Activated naive CD4-positive, alpha-beta T cell treated with anti-CD3 and anti-CD28 coated beads for 36 hours (primary cell): ENCODE measurements around the gene DDX39B. TPM values are rescaled to one million over a fixed set of nuclear protein-coding genes. Genes with fewer than 3 reads are reported as not detected.
"Not testable (repeated sequence)": the region's sequence is repeated elsewhere in the genome, so short reads cannot be mapped to it uniquely, and the experiment has no call there.

Experiments used
- CTCF ChIA-PET: fragments of 350-600 bp; sonication (Branson Sonifier 250); formaldehyde crosslinking; loops from one replicate; lab custom pipeline; 2021; ENCODE audit warnings: antibody characterized with exemption; lab: Charles Lee
- DNase-seq: peaks from one replicate; pipeline ENCODE4 v3.0.0-alpha.2; 2020
- H3K27ac Mint-ChIP-seq: one replicate; pipeline ENCODE4 v1.8.0; 2021; ENCODE audit warnings: mild to moderate bottlenecking, mixed read lengths
- H3K27me3 Mint-ChIP-seq: one replicate; pipeline ENCODE4 v1.8.0; 2021; ENCODE audit warnings: low read depth, mixed read lengths
- H3K36me3 Mint-ChIP-seq: one replicate; pipeline ENCODE4 v1.8.0; 2021; ENCODE audit warnings: low read depth, mixed read lengths
- H3K4me1 Mint-ChIP-seq: one replicate; pipeline ENCODE4 v1.8.0; 2021; ENCODE audit warnings: low read depth, mixed read lengths
- H3K4me3 Mint-ChIP-seq: one replicate; pipeline ENCODE4 v1.8.0; 2021; ENCODE audit warnings: mild to moderate bottlenecking, moderate library complexity, mixed read lengths
- H3K9me3 Mint-ChIP-seq: one replicate; pipeline ENCODE4 v1.8.0; 2021; ENCODE audit warnings: mixed read lengths
- intact Hi-C: fragments of 100-400 bp; cut with micrococcal nuclease; formaldehyde crosslinking; loops from one replicate; pipeline ENCODE4 v1.15.1; 2023
- total RNA-seq, 2 experiments: library from RNA; stranded (reverse); gene quantifications; one replicate each; pipeline ENCODE4 v1.2.3, GENCODE V29; 2021

Gene DDX39B
- total RNA-seq, 2 experiments from 2014 or later = 600 to 624 TPM

DNA sequence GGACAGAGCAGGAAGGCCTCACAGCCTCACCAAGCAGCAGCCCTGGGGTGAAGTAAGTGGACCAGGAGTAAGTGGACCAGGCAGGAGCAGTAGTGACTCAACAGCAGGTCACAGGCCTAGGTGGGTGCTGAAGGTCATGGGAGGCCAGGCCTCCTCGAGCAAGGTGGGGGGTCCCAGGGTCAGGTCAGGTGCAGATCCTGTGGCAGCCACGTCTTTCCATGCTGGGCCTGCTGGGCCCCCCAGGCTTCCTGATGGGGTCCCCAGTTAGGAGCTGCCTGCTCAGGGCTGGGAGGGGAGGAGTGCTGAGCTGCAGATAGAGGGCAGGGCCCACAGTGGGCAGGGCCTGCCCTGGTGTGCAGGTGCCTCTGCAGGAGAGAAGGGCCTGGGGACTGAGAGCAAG lies 32.8 kb downstream of the DDX39B start:
- H3K27ac Mint-ChIP-seq, DNase-seq, CTCF ChIA-PET, H3K9me3 Mint-ChIP-seq, intact Hi-C loops, H3K27me3 Mint-ChIP-seq, H3K4me1 Mint-ChIP-seq, H3K4me3 Mint-ChIP-seq: not testable (repeated sequence)
- peaks cover 22% of the 10 kb centered on the region for H3K36me3 Mint-ChIP-seq

DNA sequence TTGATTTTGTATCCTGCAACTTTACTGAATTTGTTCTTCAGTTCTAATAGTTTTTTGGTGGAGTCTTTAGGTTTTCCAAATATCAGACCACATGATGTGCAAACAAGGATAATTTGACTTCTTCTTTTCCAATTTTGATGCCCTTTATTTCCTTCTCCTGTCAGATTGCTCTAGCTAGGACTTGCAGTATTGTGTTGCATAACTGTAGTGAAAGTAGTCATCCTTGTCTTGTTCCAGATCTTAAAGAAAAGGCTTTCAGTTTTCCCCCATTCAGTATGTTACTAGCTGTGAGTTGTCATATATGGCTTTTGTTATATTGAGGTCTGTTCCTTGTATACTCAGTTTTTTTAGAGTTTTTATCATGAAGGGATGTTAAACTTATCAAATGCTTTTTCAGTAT lies 39.2 kb downstream of the DDX39B start:
- CTCF ChIA-PET = interaction anchor here (1.1 kb wide), 1 partner anchor 14 kb away, joined by 5 read pairs; no protein-coding TSS in a partner anchor

DNA sequence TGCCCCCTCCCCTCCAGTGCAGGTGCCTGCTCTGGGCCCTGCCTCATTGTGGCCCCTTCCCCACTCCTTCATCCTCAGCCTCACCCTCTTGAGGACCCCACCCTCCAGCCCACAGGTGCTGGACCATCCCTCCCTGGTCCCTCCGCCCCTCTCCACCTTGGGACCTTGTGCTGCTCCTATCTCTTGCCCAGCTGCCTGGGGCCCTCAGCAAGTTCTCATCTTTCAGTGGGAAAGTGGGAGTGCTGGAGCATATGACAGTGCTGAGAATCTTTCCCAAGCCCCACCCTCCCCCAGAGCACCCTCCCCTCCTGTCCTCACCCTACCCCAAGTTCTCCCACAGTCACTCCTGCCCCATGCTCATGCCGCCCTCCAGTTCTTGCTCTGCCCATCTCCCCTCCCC lies 42.2 kb downstream of the DDX39B start:
- not testable (repeated sequence) for DNase-seq, H3K27ac Mint-ChIP-seq, H3K36me3 Mint-ChIP-seq, H3K27me3 Mint-ChIP-seq, H3K9me3 Mint-ChIP-seq
- CTCF ChIA-PET = interaction anchor here (1.4 kb wide), 1 partner anchor 39 kb away, joined by 3 read pairs; no protein-coding TSS in a partner anchor
- Mint-ChIP-seq H3K4me1 (peaks cover 61% of the 10 kb centered on the region), H3K4me3 (peak overlapping the region; percentile 78)
- intact Hi-C loops = loop anchor here (5.0 to 10.0 kb wide), 4 partner anchors 37 to 695 kb away; partner anchors contain the start of genes GPSM3 and PBX2

More for the DNA sequence above, 39.2 kb downstream of the DDX39B start:
- Mint-ChIP-seq H3K27ac (no peak overlapping the region), H3K4me1 (peaks cover 40% of the 10 kb centered on the region), H3K27me3 (no peaks in the 10 kb centered on the region), H3K36me3 (peaks cover 14% of the 10 kb centered on the region), H3K9me3 (no peaks in the 10 kb centered on the region), H3K4me3 (no peak overlapping the region)
- no peak for DNase-seq
- intact Hi-C loops = no loop called here

DNA sequence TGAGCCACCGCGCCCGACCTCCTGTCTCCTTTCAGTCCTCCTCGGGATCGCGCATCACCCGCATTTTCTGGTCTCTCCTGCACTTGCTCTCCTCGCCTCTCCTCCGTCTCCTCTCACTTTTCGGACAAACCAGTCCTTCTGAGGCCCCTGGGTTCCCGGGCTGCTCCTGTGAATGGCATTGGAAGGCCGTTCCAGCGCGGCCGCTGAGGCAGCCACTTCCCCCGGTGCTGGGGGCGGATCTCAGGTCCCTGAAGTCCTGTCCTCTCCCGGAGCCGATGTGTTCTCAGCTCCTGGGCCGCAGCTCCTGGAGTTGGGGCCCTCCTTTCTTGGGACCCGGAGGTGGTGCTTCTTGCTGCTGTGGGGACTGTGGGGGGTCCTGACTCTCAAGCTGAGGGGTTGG lies 43.1 kb downstream of the DDX39B start:
- Mint-ChIP-seq H3K4me1 (peaks cover 62% of the 10 kb centered on the region), H3K27ac (no peak overlapping the region), H3K27me3 (no peaks in the 10 kb centered on the region), H3K4me3 (peak overlapping the region; percentile 78), H3K36me3 (peaks cover 3% of the 10 kb centered on the region), H3K9me3 (no peaks in the 10 kb centered on the region)
- intact Hi-C loops = loop anchor here (5.0 to 10.0 kb wide), 4 partner anchors 36 to 696 kb away; partner anchors contain the start of genes GPSM3 and PBX2
- DNase-seq = no peak
- CTCF ChIA-PET = interaction anchor here (0.6 to 1.4 kb wide), 2 partner anchors 22 to 40 kb away, joined by 3 to 4 read pairs; no protein-coding TSS in a partner anchor

DNA sequence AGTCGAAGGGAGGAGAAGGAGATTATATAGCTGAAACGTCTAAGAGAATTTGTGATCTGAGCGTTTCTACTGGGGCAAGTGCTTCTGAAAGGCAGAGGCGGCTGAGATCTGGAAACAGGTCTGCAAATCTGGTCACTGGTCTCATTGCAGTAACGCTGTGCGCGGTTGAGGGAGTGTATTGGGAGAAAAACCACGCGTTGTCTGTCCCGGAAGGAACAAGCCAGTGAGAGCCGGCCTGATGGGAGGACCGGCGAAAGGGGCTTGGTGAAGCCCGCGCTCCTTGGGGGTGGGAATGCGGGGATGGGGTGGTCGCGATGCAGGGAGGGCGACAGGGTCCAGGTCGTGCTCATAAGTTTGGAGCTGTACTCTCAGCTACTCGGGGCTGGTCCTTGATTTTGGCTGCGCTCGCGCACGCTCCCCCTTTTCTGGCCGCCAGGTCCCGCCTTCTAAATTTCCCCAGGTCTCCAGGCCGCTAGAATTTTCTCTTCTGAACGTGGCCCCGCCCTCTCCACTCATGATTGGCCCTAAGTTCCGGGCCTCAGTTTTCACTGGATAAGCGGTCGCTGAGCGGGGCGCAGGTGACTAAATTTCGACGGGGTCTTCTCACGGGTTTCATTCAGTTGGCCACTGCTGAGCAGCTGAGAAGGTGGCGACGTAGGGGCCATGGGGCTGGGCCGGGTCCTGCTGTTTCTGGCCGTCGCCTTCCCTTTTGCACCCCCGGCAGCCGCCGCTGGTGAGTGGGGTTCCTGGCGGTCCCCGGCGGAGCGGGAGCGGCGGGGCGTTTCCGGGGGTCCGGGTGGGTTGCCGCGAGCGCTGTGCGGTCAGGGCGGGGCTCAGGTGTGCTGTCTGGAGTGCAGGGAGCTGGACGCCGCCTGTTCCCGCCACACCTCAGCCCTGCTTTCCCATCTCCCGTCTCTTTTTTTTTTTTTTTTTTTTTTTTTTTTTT lies 44.0 kb downstream of the DDX39B start, which contains the start of gene MICB:
Gene MICB, plus strand, starts transcription at position 615 of the 946 bp plus-strand sequence. Its CDS starts 49 bp downstream, at position 664.
- H3K27ac Mint-ChIP-seq = peak within 1 kb of the TSS; percentile 74
- H3K36me3 Mint-ChIP-seq = peaks cover 3% of the 10 kb centered on the region
- intact Hi-C loops = loop anchor here (1.0 to 10.0 kb wide), 6 partner anchors 36 to 697 kb away; partner anchors contain the start of genes BAG6, DDX39B, GPSM3 and PBX2
- DNase-seq = peak; percentile 91
- H3K9me3 Mint-ChIP-seq = no peaks in the 10 kb centered on the region
- peaks cover 58% of the 10 kb centered on the region for H3K4me1 Mint-ChIP-seq
- peak within 1 kb of the TSS; percentile 78 for H3K4me3 Mint-ChIP-seq
- no peaks in the 10 kb centered on the region for H3K27me3 Mint-ChIP-seq
- CTCF ChIA-PET = interaction anchor here (1.2 to 6.1 kb wide), 4 partner anchors 41 to 125 kb away, joined by 3 to 48 read pairs (median 5); no protein-coding TSS in a partner anchor

DNA sequence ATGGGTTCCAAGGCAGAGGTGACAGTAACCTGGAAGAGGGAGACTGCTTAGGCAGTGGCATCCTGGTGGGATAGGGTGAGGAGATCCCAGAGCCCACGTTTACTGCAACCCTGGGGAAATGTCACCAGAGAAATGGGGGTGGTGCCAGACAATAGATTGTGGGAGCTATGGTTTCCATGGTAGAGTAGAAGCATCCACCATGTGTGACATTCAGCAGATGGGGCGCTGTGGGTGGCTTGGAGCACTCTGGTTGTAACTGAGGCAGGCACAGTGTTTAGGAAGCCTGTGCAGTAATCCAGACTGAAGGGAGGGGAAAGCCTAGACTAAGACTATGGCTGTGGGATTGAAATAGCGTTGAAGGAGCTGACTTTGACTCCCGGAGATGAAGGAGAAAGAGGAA lies 45.0 kb downstream of the DDX39B start:
- not testable (repeated sequence) for H3K36me3 Mint-ChIP-seq, H3K27me3 Mint-ChIP-seq, H3K9me3 Mint-ChIP-seq
- intact Hi-C loops = loop anchor here (1.0 to 10.0 kb wide), 6 partner anchors 35 to 698 kb away; partner anchors contain the start of genes BAG6, DDX39B, GPSM3 and PBX2
- peak; percentile 24 for DNase-seq
- peak overlapping the region; percentile 74 for H3K27ac Mint-ChIP-seq
- H3K4me1 Mint-ChIP-seq = peaks cover 55% of the 10 kb centered on the region
- CTCF ChIA-PET = interaction anchor here (1.2 to 6.1 kb wide), 4 partner anchors 42 to 126 kb away, joined by 3 to 48 read pairs (median 5); no protein-coding TSS in a partner anchor
- H3K4me3 Mint-ChIP-seq = peak overlapping the region; percentile 78

DNA sequence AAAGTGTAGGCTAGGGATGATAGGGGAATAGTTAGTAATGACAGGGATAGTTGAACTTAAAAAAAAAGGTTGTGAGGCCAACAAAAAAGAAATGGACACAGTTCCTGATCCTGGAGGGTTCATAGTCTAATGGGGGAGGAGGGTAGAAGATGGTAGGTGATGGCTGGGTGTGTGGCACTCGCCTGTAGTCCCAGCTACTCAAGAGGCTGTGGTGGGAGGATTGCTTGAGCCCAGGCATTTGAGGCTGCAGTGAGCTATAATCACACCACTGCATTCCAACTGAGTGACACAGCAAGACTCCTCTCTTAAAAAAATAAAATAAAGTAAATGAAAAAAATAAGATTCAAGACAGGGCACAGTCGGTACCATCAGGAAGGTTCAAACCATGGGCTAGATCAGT lies 46.2 kb downstream of the DDX39B start:
- no peak for DNase-seq
- CTCF ChIA-PET = interaction anchor here (1.1 to 6.1 kb wide), 6 partner anchors 46 to 126 kb away, joined by 4 to 48 read pairs (median 5); partner anchors contain the start of gene DDX39B
- Mint-ChIP-seq H3K4me3 (peak overlapping the region; percentile 89), H3K27me3 (no peaks in the 10 kb centered on the region), H3K36me3 (peaks cover 3% of the 10 kb centered on the region), H3K27ac (peak overlapping the region; percentile 90), H3K9me3 (no peaks in the 10 kb centered on the region), H3K4me1 (peaks cover 48% of the 10 kb centered on the region)
- intact Hi-C loops = loop anchor here (5.0 to 10.0 kb wide), 4 partner anchors 33 to 699 kb away; partner anchors contain the start of genes GPSM3 and PBX2

DNA sequence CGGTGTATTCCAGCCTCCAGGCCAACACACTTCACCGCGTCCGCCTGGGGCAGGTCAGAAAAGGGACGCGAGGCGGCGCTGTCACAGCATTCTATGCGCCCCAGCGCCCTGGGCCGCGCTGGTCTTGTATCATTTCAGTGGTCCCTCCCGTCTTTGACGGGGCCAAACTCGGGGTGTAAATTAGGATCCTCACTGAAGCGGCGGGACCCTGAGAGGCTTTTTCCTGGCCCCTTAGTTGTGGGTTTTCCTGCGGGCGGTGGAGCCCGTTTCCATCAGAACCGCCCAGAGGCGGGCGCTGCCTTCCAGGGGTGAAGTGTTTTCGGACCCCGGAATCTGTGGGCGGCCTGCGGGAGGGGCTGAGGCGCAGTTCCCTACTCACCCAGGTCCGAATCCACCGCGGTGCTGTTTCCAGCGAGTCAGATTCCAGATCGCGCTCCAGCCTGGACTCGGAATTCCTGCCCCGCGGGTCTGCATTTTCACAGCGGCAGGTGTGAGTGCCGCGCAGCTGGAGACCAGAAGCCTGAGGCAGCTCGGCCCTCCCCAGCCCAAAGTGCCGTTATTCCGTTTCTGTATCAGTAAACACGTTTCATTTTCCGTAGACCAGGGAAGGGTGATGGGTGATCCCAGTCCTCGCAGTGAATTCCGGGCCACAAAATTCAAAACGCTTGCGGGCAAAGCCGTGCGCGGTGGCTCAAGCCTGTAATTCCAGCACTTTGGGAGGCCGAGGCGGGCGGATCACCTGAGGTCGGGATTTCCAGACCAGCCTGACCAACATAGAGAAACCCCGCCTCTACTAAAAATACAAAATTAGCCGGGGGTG lies 47.7 kb downstream of the DDX39B start:
- no peaks in the 10 kb centered on the region for H3K9me3 Mint-ChIP-seq
- intact Hi-C loops = loop anchor here (1.0 to 10.0 kb wide), 7 partner anchors 47 to 701 kb away; partner anchors contain the start of genes GPSM3, NFKBIL1, PBX2 and PRRC2A
- H3K4me3 Mint-ChIP-seq = peak overlapping the region; percentile 89
- DNase-seq = peak; percentile 87
- H3K27me3 Mint-ChIP-seq = no peaks in the 10 kb centered on the region
- H3K4me1 Mint-ChIP-seq = peaks cover 43% of the 10 kb centered on the region
- peak overlapping the region; percentile 90 for H3K27ac Mint-ChIP-seq
- H3K36me3 Mint-ChIP-seq = peaks cover 2% of the 10 kb centered on the region
- CTCF ChIA-PET = interaction anchor here (0.7 to 6.1 kb wide), 16 partner anchors 20 to 326 kb away, joined by 3 to 48 read pairs (median 5); partner anchors contain the start of genes DDX39B, LTB and NCR3

DNA sequence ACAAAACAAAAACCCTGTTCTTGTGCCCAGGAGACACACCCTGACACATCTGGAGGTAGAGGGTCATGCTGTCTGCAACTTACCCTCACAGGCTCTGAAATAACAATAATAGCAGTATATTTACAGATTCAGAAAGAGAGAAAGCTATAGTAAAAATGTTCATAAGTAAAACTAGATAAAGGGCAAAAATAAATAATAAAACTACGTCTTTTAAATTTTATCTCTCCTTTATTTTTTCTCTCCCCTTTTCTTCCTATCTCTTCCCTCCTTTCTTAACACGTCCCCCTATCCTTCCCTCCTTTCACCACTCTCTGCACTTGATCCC lies 48.3 kb downstream of the DDX39B start:
- not testable (repeated sequence) for H3K27me3 Mint-ChIP-seq, H3K36me3 Mint-ChIP-seq, DNase-seq, H3K9me3 Mint-ChIP-seq
- intact Hi-C loops = loop anchor here (1.0 to 10.0 kb wide), 6 partner anchors 54 to 701 kb away; partner anchors contain the start of genes GPSM3, NFKBIL1, PBX2 and PRRC2A
- Mint-ChIP-seq H3K4me1 (peaks cover 37% of the 10 kb centered on the region), H3K4me3 (peak overlapping the region; percentile 89), H3K27ac (peak overlapping the region; percentile 90)
- CTCF ChIA-PET = interaction anchor here (1.2 to 6.1 kb wide), 9 partner anchors 20 to 105 kb away, joined by 3 to 48 read pairs (median 5); partner anchors contain the start of genes DDX39B, LTB and NCR3

DNA sequence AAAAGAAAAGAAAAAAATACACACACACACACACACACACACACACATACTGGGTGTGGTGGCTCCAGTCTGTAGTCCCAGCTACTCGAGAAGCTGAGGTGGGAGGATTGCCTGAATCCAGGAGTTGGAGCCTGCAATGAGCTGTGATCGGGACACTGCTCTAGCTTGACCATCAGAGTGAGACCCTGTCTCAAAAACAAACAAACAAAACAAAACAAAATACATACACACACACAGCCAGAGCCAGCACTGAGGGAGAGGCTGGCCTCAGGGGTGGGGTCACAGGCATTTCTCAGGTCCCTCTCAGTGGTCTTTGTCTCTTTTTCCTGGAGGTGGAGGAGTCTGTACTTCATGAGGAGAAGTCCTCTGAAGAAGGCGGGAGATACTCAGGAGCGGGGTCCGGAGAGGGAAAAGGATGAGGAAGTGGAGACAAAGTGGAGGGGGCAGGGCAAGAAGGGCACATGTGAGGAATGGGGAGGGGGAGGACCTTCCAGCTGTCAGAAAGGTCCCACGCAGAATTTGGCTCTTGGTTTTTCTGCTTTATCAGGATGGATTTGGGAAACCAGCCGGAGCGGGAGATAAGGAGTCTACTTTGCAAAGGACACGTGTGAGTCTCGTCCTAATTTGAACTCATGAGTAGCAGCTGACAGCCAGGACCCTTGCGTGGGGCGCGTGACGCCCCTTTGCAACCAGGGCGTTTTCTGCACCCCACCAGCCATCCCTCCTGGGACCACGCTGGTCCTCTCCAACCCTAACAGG lies 51.5 kb downstream of the DDX39B start:
- H3K4me3 Mint-ChIP-seq = no peak overlapping the region
- H3K9me3 Mint-ChIP-seq = no peaks in the 10 kb centered on the region
- peak overlapping the region; percentile 44 for H3K27ac Mint-ChIP-seq
- CTCF ChIA-PET = interaction anchor here (0.6 to 1.2 kb wide), 2 partner anchors 51 to 1528 kb away, joined by 3 read pairs; partner anchors contain the start of gene DDX39B
- peaks cover 20% of the 10 kb centered on the region for H3K4me1 Mint-ChIP-seq
- DNase-seq = no peak
- intact Hi-C loops = loop anchor here (10.0 kb wide), 2 partner anchors 675 to 705 kb away; partner anchors contain the start of genes GPSM3 and PBX2
- H3K36me3 Mint-ChIP-seq = no peaks in the 10 kb centered on the region
- no peaks in the 10 kb centered on the region for H3K27me3 Mint-ChIP-seq
